Measurements from ENCODE around the gene MTHFR. TPM values are rescaled to one million over a fixed set of nuclear protein-coding genes. Genes with fewer than 3 reads are reported as not detected.
A peak's percentile ranks its signal among the peaks of the same experiment; 100 is the strongest.

The MTHFR gene
- total RNA-seq, 1 donor from 2014 or later, result 13.0 TPM

DNA sequence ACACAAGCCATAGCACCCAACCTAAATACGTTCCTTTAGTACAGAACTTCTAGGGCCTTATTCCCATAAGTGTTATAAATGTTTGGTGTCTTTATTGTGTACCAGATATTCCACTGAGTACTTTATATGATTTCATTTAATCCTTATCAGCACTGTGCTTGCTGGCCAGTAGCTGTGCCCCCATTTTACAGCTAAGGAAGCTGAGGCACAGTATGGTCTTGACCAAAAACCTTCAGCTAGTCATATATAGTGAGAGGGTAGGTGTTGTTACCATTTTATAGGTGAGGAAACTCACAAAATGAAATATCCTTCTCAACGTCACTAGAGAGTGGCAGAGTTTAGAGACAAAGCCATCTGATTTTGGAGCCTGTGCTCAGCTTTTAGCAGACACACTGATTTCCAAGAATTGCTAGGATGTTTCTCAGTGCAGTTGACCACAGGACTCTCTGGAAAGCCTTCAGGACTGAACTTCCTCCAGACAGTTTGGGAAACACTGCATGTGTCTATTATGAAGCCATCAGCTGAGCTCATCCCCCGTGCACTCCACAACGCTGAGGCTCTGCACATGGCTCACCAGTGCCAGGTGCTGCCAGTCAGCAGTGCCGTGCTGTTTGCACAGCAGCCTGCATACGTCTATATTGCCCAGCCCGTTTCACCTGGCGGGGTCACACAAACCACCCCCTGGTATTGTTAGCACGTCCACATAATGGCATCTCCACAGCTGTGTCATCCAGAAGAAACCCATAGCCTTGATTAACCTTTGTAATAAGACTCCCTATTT, 26.4 kb upstream of the MTHFR start:
- no peaks in the 10 kb centered on the region for H3K27me3 ChIP-seq (ENCODE audit: insufficient read depth, low read length)
- H3K4me1 Mint-ChIP-seq (ENCODE audit: low read depth, unreplicated experiment), result peaks cover 3% of the 10 kb centered on the region
- no peaks in the 10 kb centered on the region for H3K9me3 Mint-ChIP-seq (ENCODE audit: unreplicated experiment)
- H3K4me3 ChIP-seq (ENCODE audit: insufficient read depth, low read depth, low read length), result no peak overlapping the region
- H3K36me3 Mint-ChIP-seq (ENCODE audit: low read depth, unreplicated experiment), result peaks cover 22% of the 10 kb centered on the region
- H3K27ac Mint-ChIP-seq (ENCODE audit: unreplicated experiment), result no peak overlapping the region
- no peak overlapping the region for H3K4me2 ChIP-seq (ENCODE audit: low read length)
- no peak for DNase-seq (ENCODE audit: low read depth)
- no peak overlapping the region for H3K27ac ChIP-seq (ENCODE audit: low read depth, low read length)
- H3K4me3 Mint-ChIP-seq (ENCODE audit: unreplicated experiment), result no peak overlapping the region
- peaks cover 52% of the 10 kb centered on the region for H3K36me3 ChIP-seq (ENCODE audit: insufficient read depth, low read length)
- H3K9me3 ChIP-seq (ENCODE audit: insufficient read depth, low read depth, low read length), result no peaks in the 10 kb centered on the region
- no peak for FAIRE-seq
- H3K27me3 Mint-ChIP-seq (ENCODE audit: low read depth, unreplicated experiment), result no peaks in the 10 kb centered on the region
- H3K79me2 ChIP-seq (ENCODE audit: insufficient read depth, low read length), result no peaks in the 10 kb centered on the region
- no peak overlapping the region for H2AFZ ChIP-seq (ENCODE audit: low read depth, low read length)
- peaks cover 36% of the 10 kb centered on the region for H4K20me1 ChIP-seq (ENCODE audit: insufficient read depth, low read length)
- H3K9ac ChIP-seq (ENCODE audit: low read length), result no peak overlapping the region
- no peak for TF ChIP-seq EZH2 (IDR thresholded peaks at IDR 0.05; ENCODE audit: insufficient read depth, low read length)
- H3K4me1 ChIP-seq (ENCODE audit: insufficient read depth, low read length), result no peaks in the 10 kb centered on the region

DNA sequence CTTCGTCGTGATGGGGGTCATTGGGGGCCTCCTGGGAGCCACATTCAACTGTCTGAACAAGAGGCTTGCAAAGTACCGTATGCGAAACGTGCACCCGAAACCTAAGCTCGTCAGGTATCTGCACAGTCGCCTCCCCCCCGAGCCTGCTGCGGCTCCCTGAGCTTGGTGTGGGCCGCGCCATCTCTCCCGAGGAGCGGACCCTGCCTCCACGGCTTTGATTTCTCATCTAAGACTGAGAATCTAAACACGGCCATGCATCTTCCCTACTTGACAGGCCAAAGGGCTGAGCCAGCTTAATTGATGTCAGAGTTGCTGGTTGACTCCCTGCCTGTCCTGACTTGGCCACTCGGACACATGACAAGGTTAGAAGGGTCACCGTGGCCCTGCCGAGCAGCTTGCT, 22.7 kb upstream of the MTHFR start:
- H2AFZ ChIP-seq (ENCODE audit: low read depth, low read length), result no peak overlapping the region
- FAIRE-seq (no peak), DNase-seq (ENCODE audit: low read depth) (no peak)
- H3K4me2 ChIP-seq (ENCODE audit: low read length), result no peak overlapping the region
- Mint-ChIP-seq H3K4me3 (ENCODE audit: unreplicated experiment) (no peak overlapping the region), H3K27ac (ENCODE audit: unreplicated experiment) (peak overlapping the region; percentile 26), H3K36me3 (ENCODE audit: low read depth, unreplicated experiment) (peaks cover 37% of the 10 kb centered on the region), H3K9me3 (ENCODE audit: unreplicated experiment) (no peaks in the 10 kb centered on the region), H3K27me3 (ENCODE audit: low read depth, unreplicated experiment) (no peaks in the 10 kb centered on the region), H3K4me1 (ENCODE audit: low read depth, unreplicated experiment) (peaks cover 9% of the 10 kb centered on the region)
- no peak overlapping the region for H3K27ac ChIP-seq (ENCODE audit: low read depth, low read length)
- H4K20me1 ChIP-seq (ENCODE audit: insufficient read depth, low read length), result peaks cover 24% of the 10 kb centered on the region
- no peaks in the 10 kb centered on the region for H3K4me1 ChIP-seq (ENCODE audit: insufficient read depth, low read length)
- H3K9ac ChIP-seq (ENCODE audit: low read length), result no peak overlapping the region
- H3K79me2 ChIP-seq (ENCODE audit: insufficient read depth, low read length), result no peaks in the 10 kb centered on the region
- H3K9me3 ChIP-seq (ENCODE audit: insufficient read depth, low read depth, low read length), result no peaks in the 10 kb centered on the region
- no peak overlapping the region for H3K4me3 ChIP-seq (ENCODE audit: insufficient read depth, low read depth, low read length)
- peaks cover 45% of the 10 kb centered on the region for H3K36me3 ChIP-seq (ENCODE audit: insufficient read depth, low read length)
- H3K27me3 ChIP-seq (ENCODE audit: insufficient read depth, low read length), result no peaks in the 10 kb centered on the region
- TF ChIP-seq EZH2 (IDR thresholded peaks at IDR 0.05; ENCODE audit: insufficient read depth, low read length), result no peak

DNA sequence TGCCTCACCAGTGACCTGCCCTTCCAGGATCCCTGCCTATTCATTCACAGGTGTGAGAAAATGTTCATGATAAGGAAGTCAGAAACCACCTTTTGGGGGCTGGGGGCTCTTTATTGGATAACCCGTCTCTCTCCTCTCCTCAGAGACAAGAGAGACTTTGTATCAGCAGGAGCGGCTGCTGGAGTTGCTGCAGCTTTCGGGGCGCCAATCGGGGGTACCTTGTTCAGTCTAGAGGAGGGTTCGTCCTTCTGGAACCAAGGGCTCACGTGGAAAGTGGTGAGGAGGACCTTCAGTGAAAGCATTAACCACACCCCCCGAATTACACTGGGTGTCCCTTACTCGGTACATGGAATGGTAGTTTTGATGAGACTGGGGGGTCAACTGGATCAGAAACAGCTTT, 21.2 kb upstream of the MTHFR start:
- Histone ChIP-seq H2AFZ (ENCODE audit: low read depth, low read length) (no peak overlapping the region), H3K27ac (ENCODE audit: low read depth, low read length) (no peak overlapping the region), H3K4me1 (ENCODE audit: insufficient read depth, low read length) (peaks cover 8% of the 10 kb centered on the region), H3K9me3 (ENCODE audit: insufficient read depth, low read depth, low read length) (no peaks in the 10 kb centered on the region), H3K27me3 (ENCODE audit: insufficient read depth, low read length) (no peaks in the 10 kb centered on the region), H3K79me2 (ENCODE audit: insufficient read depth, low read length) (no peaks in the 10 kb centered on the region), H4K20me1 (ENCODE audit: insufficient read depth, low read length) (peaks cover 14% of the 10 kb centered on the region), H3K36me3 (ENCODE audit: insufficient read depth, low read length) (peaks cover 33% of the 10 kb centered on the region), H3K4me3 (ENCODE audit: insufficient read depth, low read depth, low read length) (no peak overlapping the region), H3K9ac (ENCODE audit: low read length) (no peak overlapping the region), H3K4me2 (ENCODE audit: low read length) (no peak overlapping the region)
- Mint-ChIP-seq H3K9me3 (ENCODE audit: unreplicated experiment) (no peaks in the 10 kb centered on the region), H3K4me1 (ENCODE audit: low read depth, unreplicated experiment) (peaks cover 9% of the 10 kb centered on the region), H3K27me3 (ENCODE audit: low read depth, unreplicated experiment) (no peaks in the 10 kb centered on the region), H3K27ac (ENCODE audit: unreplicated experiment) (no peak overlapping the region), H3K4me3 (ENCODE audit: unreplicated experiment) (no peak overlapping the region), H3K36me3 (ENCODE audit: low read depth, unreplicated experiment) (peaks cover 35% of the 10 kb centered on the region)
- TF ChIP-seq EZH2 (IDR thresholded peaks at IDR 0.05; ENCODE audit: insufficient read depth, low read length), result no peak
- TF ChIP-seq, protein P1, sequence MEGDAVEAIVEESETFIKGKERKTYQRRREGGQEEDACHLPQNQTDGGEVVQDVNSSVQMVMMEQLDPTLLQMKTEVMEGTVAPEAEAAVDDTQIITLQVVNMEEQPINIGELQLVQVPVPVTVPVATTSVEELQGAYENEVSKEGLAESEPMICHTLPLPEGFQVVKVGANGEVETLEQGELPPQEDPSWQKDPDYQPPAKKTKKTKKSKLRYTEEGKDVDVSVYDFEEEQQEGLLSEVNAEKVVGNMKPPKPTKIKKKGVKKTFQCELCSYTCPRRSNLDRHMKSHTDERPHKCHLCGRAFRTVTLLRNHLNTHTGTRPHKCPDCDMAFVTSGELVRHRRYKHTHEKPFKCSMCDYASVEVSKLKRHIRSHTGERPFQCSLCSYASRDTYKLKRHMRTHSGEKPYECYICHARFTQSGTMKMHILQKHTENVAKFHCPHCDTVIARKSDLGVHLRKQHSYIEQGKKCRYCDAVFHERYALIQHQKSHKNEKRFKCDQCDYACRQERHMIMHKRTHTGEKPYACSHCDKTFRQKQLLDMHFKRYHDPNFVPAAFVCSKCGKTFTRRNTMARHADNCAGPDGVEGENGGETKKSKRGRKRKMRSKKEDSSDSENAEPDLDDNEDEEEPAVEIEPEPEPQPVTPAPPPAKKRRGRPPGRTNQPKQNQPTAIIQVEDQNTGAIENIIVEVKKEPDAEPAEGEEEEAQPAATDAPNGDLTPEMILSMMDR (IDR thresholded peaks at IDR 0.05; ENCODE audit: insufficient read depth, low read depth, low read length), result no peak
- FAIRE-seq, result no peak
- DNase-seq (ENCODE audit: low read depth), result no peak

Data from astrocyte (in vitro differentiated cells and primary cell).